SK-N-SH treated with all-trans-retinoic acid at 6 μM for 48 hours (cell line): ENCODE data around the gene BCAM.

Source experiments
- ATAC-seq: fragments of 200-7000 bp; cut with Tn5 transposase; 3 replicates; pipeline ENCODE4 v1.9.1; 2020; ENCODE audit warnings: mild to moderate bottlenecking, moderate library complexity
- ARNTL ChIP-seq: fragments of 450-650 bp; formaldehyde crosslinking; IDR thresholded peaks from 2 replicates; pipeline ENCODE4 v1.5.0; 2020; ENCODE audit warnings: low read depth, mild to moderate bottlenecking, moderate library complexity, borderline replicate concordance
- BACH2 ChIP-seq: fragments of 250-450 bp; sonication (Bioruptor Pico); IDR thresholded peaks from 2 replicates; pipeline ENCODE4 v1.9.0; 2021; ENCODE audit warnings: mild to moderate bottlenecking, borderline replicate concordance
- CREB5 ChIP-seq: fragments of 250-450 bp; sonication (Bioruptor Pico); IDR thresholded peaks from 2 replicates; pipeline ENCODE4 v1.5.1; 2020; ENCODE audit warnings: low read depth, mild to moderate bottlenecking, moderate library complexity
- CSDC2 ChIP-seq: fragments of 250-450 bp; sonication (Bioruptor Pico); IDR thresholded peaks from 2 replicates; pipeline ENCODE4 v1.5.0; 2020; ENCODE audit warnings: mild to moderate bottlenecking, moderate library complexity
- CSRNP3 ChIP-seq: fragments of 250-450 bp; sonication (Bioruptor Pico); IDR thresholded peaks from 2 replicates; pipeline ENCODE4 v1.5.1; 2021; ENCODE audit warnings: mild to moderate bottlenecking, moderate library complexity
- ESRRG ChIP-seq: fragments of 250-450 bp; sonication (Bioruptor Pico); IDR thresholded peaks from 2 replicates; pipeline ENCODE4 v1.6.1; 2021; ENCODE audit warnings: mild to moderate bottlenecking
- GLIS3 ChIP-seq: fragments of 250-450 bp; sonication (Bioruptor Pico); IDR thresholded peaks from 2 replicates; pipeline ENCODE4 v1.5.0; 2020; ENCODE audit warnings: mild to moderate bottlenecking, moderate library complexity
- ISL1 ChIP-seq: fragments of 250-450 bp; sonication (Bioruptor Pico); IDR thresholded peaks from 2 replicates; pipeline ENCODE4 v2.1.2; 2022; ENCODE audit warnings: mild to moderate bottlenecking, moderate library complexity
- OSR1 ChIP-seq: fragments of 250-450 bp; sonication (Bioruptor Pico); IDR thresholded peaks from 2 replicates; pipeline ENCODE4 v1.8.0; 2022; ENCODE audit warnings: moderate library complexity, mild to moderate bottlenecking, inconsistent platforms
- PATZ1 ChIP-seq: fragments of 250-450 bp; sonication (Bioruptor Pico); IDR thresholded peaks from 2 replicates; pipeline ENCODE4 v1.8.0; 2020; ENCODE audit warnings: mild to moderate bottlenecking, moderate library complexity, borderline replicate concordance
- POU6F1 ChIP-seq: fragments of 250-450 bp; sonication (Bioruptor Pico); IDR thresholded peaks from 2 replicates; pipeline ENCODE4 v1.8.0; 2021; ENCODE audit warnings: low read depth, mild to moderate bottlenecking, moderate library complexity, borderline replicate concordance
- RARB ChIP-seq: fragments of 250-450 bp; sonication (Bioruptor Pico); IDR thresholded peaks from 2 replicates; pipeline ENCODE4 v1.8.0; 2021; ENCODE audit warnings: mild to moderate bottlenecking, moderate library complexity
- SNAI2 ChIP-seq: fragments of 250-450 bp; sonication (Bioruptor Pico); IDR thresholded peaks from 2 replicates; pipeline ENCODE4 v1.5.0; 2020; ENCODE audit warnings: mild to moderate bottlenecking, moderate library complexity
- TCF4 ChIP-seq: fragments of 250-450 bp; sonication (Bioruptor Pico); IDR thresholded peaks from 2 replicates; pipeline ENCODE4 v1.8.0; 2021; ENCODE audit warnings: mild to moderate bottlenecking, moderate library complexity, borderline replicate concordance
- TOX ChIP-seq: fragments of 250-450 bp; sonication (Bioruptor Pico); IDR thresholded peaks from 2 replicates; pipeline ENCODE4 v1.8.0; 2021; ENCODE audit warnings: mild to moderate bottlenecking, moderate library complexity, borderline replicate concordance
- TSHZ2 ChIP-seq: fragments of 250-450 bp; sonication (Bioruptor Pico); IDR thresholded peaks from 2 replicates; pipeline ENCODE4 v1.5.0; 2020; ENCODE audit warnings: mild to moderate bottlenecking, moderate library complexity
- ZC3H10 ChIP-seq: fragments of 250-450 bp; sonication (Bioruptor Pico); IDR thresholded peaks from 2 replicates; pipeline ENCODE4 v1.5.1; 2021; ENCODE audit warnings: mild to moderate bottlenecking, moderate library complexity
- ZFP3 ChIP-seq: fragments of 250-450 bp; sonication (Bioruptor Pico); IDR thresholded peaks from 2 replicates; pipeline ENCODE4 v1.5.0; 2020; ENCODE audit warnings: mild to moderate bottlenecking, moderate library complexity
- ZFP30 ChIP-seq: fragments of 450-650 bp; formaldehyde crosslinking; IDR thresholded peaks from 2 replicates; pipeline ENCODE4 v1.5.0; 2022; ENCODE audit warnings: mild to moderate bottlenecking, moderate library complexity
- ZNF565 ChIP-seq: fragments of 450-650 bp; formaldehyde crosslinking; conservative IDR thresholded peaks from 2 replicates; pipeline ENCODE4 v1.5.0; 2020; ENCODE audit warnings: low read depth, mild to moderate bottlenecking, moderate library complexity
- ZNF70 ChIP-seq: fragments of 450-650 bp; formaldehyde crosslinking; IDR thresholded peaks from 2 replicates; pipeline ENCODE4 v1.5.0; 2020; ENCODE audit warnings: mild to moderate bottlenecking, moderate library complexity
- ZNF8 ChIP-seq: fragments of 450-650 bp; formaldehyde crosslinking; IDR thresholded peaks from 2 replicates; pipeline ENCODE4 v1.5.0; 2020; ENCODE audit warnings: mild to moderate bottlenecking, moderate library complexity

Gene BCAM

GRCh38 chr19:44817725-44818465 lies 9.0 kb downstream of the BCAM start:
- no peak for ATAC-seq
- no peak for TF ChIP-seq ISL1 (CRISPR knock-in tag)
- no peak for TF ChIP-seq ARNTL (CRISPR knock-in tag)
- TF ChIP-seq ZNF565 (CRISPR knock-in tag), result no peak
- TF ChIP-seq, all 23 proteins: peak for 0

GRCh38 chr19:44818466-44819031 lies 9.6 kb downstream of the BCAM start:
- no peak for TF ChIP-seq BACH2 (CRISPR knock-in tag)
- no peak for TF ChIP-seq ZC3H10 (CRISPR knock-in tag)
- TF ChIP-seq TOX, result no peak
- no peak for TF ChIP-seq ISL1 (CRISPR knock-in tag)
- no peak for TF ChIP-seq CREB5
- no peak for TF ChIP-seq SNAI2
- TF ChIP-seq ZFP3, result no peak
- TF ChIP-seq ESRRG (CRISPR knock-in tag), result no peak
- no peak for TF ChIP-seq ARNTL (CRISPR knock-in tag)
- TF ChIP-seq CSDC2, result no peak
- TF ChIP-seq OSR1 (CRISPR knock-in tag), result no peak
- no peak for TF ChIP-seq ZNF8 (CRISPR knock-in tag)
- no peak for TF ChIP-seq PATZ1 (CRISPR knock-in tag)
- no peak for TF ChIP-seq RARB
- TF ChIP-seq TSHZ2 (CRISPR knock-in tag), result no peak
- TF ChIP-seq ZNF70 (CRISPR knock-in tag), result no peak
- no peak for TF ChIP-seq TCF4 (CRISPR knock-in tag)
- no peak for TF ChIP-seq POU6F1 (CRISPR knock-in tag)
- TF ChIP-seq CSRNP3 (CRISPR knock-in tag), result no peak
- TF ChIP-seq ZFP30 (CRISPR knock-in tag), result no peak

GRCh38 chr19:44819246-44819832 lies 10.4 kb downstream of the BCAM start:
- no peak for ATAC-seq
- no peak for TF ChIP-seq SNAI2
- TF ChIP-seq POU6F1 (CRISPR knock-in tag), result no peak
- no peak for TF ChIP-seq ZFP30 (CRISPR knock-in tag)
- TF ChIP-seq GLIS3 (CRISPR knock-in tag), result no peak
- TF ChIP-seq OSR1 (CRISPR knock-in tag), result no peak
- no peak for TF ChIP-seq BACH2 (CRISPR knock-in tag)
- TF ChIP-seq RARB, result no peak
- no peak for TF ChIP-seq ZNF565 (CRISPR knock-in tag)
- TF ChIP-seq CSRNP3 (CRISPR knock-in tag), result no peak
- no peak for TF ChIP-seq ESRRG (CRISPR knock-in tag)
- TF ChIP-seq ZNF70 (CRISPR knock-in tag), result no peak

More at GRCh38 chr19:44818466-44819031, 9.6 kb downstream of the BCAM start:
- no peak for ATAC-seq
